GM23338 (cell line): Measurements from ENCODE around the gene SERPINB12. TPM values are rescaled to one million over a fixed set of nuclear protein-coding genes. Genes with fewer than 3 reads are reported as not detected.

Experiments used
- ATAC-seq: fragments of 200-7000 bp; cut with Tn5 transposase; 3 replicates; pipeline ENCODE4 v1.9.1; 2020
- DNase-seq: peaks from one replicate; pipeline ENCODE4 v3.0.0-alpha.2; 2015; ENCODE audit warnings: low spot score
- H2AFZ ChIP-seq: fragments of 200-600 bp; sonication (generic); 2 replicates; pipeline ENCODE4 v1.8.0; 2016; ENCODE audit warnings: antibody characterized with exemption, mild to moderate bottlenecking, moderate library complexity
- H3F3A ChIP-seq: fragments of 200-600 bp; sonication (generic); replicated peaks from 2 replicates; pipeline ENCODE4 v1.8.0; 2017; ENCODE audit warnings: antibody characterized with exemption, mixed run types, low read depth
- H3K27ac ChIP-seq: fragments of 200-600 bp; sonication (generic); 2 replicates; pipeline ENCODE4 v1.6.1; 2016; ENCODE audit warnings: low read depth
- H3K27me3 ChIP-seq: fragments of 200-600 bp; sonication (generic); 2 replicates; pipeline ENCODE4 v1.8.0; 2016; ENCODE audit warnings: mild to moderate bottlenecking, mixed run types, moderate library complexity; ENCODE audit not compliant: insufficient read depth
- H3K36me3 ChIP-seq: fragments of 200-600 bp; sonication (generic); 2 replicates; pipeline ENCODE4 v1.8.0; 2016; ENCODE audit warnings: mild to moderate bottlenecking; ENCODE audit not compliant: insufficient read depth
- H3K4me1 ChIP-seq: fragments of 200-600 bp; sonication (generic); 2 replicates; pipeline ENCODE4 v1.8.0; 2016; ENCODE audit warnings: mild to moderate bottlenecking, moderate library complexity; ENCODE audit not compliant: insufficient read depth
- H3K4me2 ChIP-seq: fragments of 200-600 bp; sonication (generic); 2 replicates; pipeline ENCODE4 v1.7.1; 2017; ENCODE audit warnings: mixed run types
- H3K4me3 ChIP-seq: fragments of 200-600 bp; sonication (generic); 2 replicates; pipeline ENCODE4 v1.6.1; 2016; ENCODE audit warnings: mixed run types
- H3K79me2 ChIP-seq: fragments of 200-600 bp; sonication (generic); replicated peaks from 2 replicates; pipeline ENCODE4 v1.8.0; 2017; ENCODE audit warnings: mild to moderate bottlenecking; ENCODE audit not compliant: insufficient read depth
- H3K9me2 ChIP-seq: fragments of 200-600 bp; sonication (generic); 2 replicates; pipeline ENCODE4 v1.8.0; 2017; ENCODE audit not compliant: insufficient read depth
- H4K20me1 ChIP-seq: fragments of 200-600 bp; sonication (generic); replicated peaks from 2 replicates; pipeline ENCODE4 v1.8.0; 2017; ENCODE audit warnings: mild to moderate bottlenecking; ENCODE audit not compliant: insufficient read depth
- H3K27ac Mint-ChIP-seq: 2 replicates; pipeline ENCODE4 v1.8.0; 2020; ENCODE audit warnings: inconsistent platforms, mild to moderate bottlenecking, moderate library complexity, mixed read lengths
- H3K27me3 Mint-ChIP-seq: 3 replicates; pipeline ENCODE4 v1.8.0; 2022; ENCODE audit warnings: low read depth, mild to moderate bottlenecking, moderate library complexity, mixed read lengths, inconsistent platforms; ENCODE audit not compliant: insufficient read depth, poor library complexity
- H3K36me3 Mint-ChIP-seq: 3 replicates; pipeline ENCODE4 v1.8.0; 2021; ENCODE audit warnings: low read depth, mild to moderate bottlenecking, inconsistent platforms, moderate library complexity, mixed read lengths
- H3K4me1 Mint-ChIP-seq: 3 replicates; pipeline ENCODE4 v1.8.0; 2020; ENCODE audit warnings: mild to moderate bottlenecking, inconsistent platforms, mixed read lengths
- H3K4me3 Mint-ChIP-seq: 3 replicates; pipeline ENCODE4 v1.8.0; 2021; ENCODE audit warnings: moderate library complexity, mild to moderate bottlenecking, inconsistent platforms, mixed read lengths
- H3K9me3 Mint-ChIP-seq: 3 replicates; pipeline ENCODE4 v1.8.0; 2020; ENCODE audit warnings: moderate library complexity, mild to moderate bottlenecking, inconsistent platforms, mixed read lengths
- CTCF ChIP-seq, 2 experiments: fragments of 200-600 bp in 1 of 2; sonication (generic) in 1 of 2; conservative IDR thresholded peaks; 2 replicates each; pipeline versions ENCODE4 v1.5.1 to v1.6.1; 2016 to 2017; ENCODE audit warnings: antibody characterized with exemption in 2 of 2, low read depth in 2 of 2, mild to moderate bottlenecking in 2 of 2, moderate library complexity in 1 of 2
- ETS1 ChIP-seq: IDR thresholded peaks from 2 replicates; pipeline ENCODE4 v1.6.1; 2016; ENCODE audit warnings: antibody characterized with exemption
- EZH2 ChIP-seq: fragments of 200-600 bp; sonication (generic); IDR thresholded peaks from one replicate; pipeline ENCODE4 v1.8.0; 2017; ENCODE audit warnings: antibody characterized with exemption, mild to moderate bottlenecking, low read depth; ENCODE audit not compliant: unreplicated experiment
- EZH2phosphoT487 ChIP-seq: fragments of 200-600 bp; sonication (generic); IDR thresholded peaks from one replicate; pipeline ENCODE4 v1.8.1; 2018; ENCODE audit warnings: antibody characterized with exemption; ENCODE audit not compliant: unreplicated experiment
- JUNB ChIP-seq: IDR thresholded peaks from one replicate; pipeline ENCODE4 v1.6.1; 2016; ENCODE audit warnings: antibody characterized with exemption; ENCODE audit not compliant: unreplicated experiment
- NANOG ChIP-seq: IDR thresholded peaks from 2 replicates; pipeline ENCODE4 v1.6.1; 2016; ENCODE audit warnings: antibody characterized with exemption, borderline replicate concordance
- POLR2AphosphoS5 ChIP-seq: IDR thresholded peaks from 2 replicates; pipeline ENCODE4 v1.6.1; 2016; ENCODE audit warnings: antibody characterized with exemption, low read depth
- REST ChIP-seq: IDR thresholded peaks from one replicate; pipeline ENCODE4 v1.6.1; 2018; ENCODE audit warnings: antibody characterized with exemption; ENCODE audit not compliant: unreplicated experiment
- STAT1 ChIP-seq: IDR thresholded peaks from one replicate; pipeline ENCODE4 v1.6.1; 2016; ENCODE audit warnings: antibody characterized with exemption; ENCODE audit not compliant: unreplicated experiment
- ZNF114 ChIP-seq: fragments of 250-450 bp; sonication (Bioruptor Pico); IDR thresholded peaks from 2 replicates; pipeline ENCODE4 v1.5.0; 2020; ENCODE audit warnings: mild to moderate bottlenecking, moderate library complexity
- ZNF331 ChIP-seq: fragments of 250-450 bp; sonication (Bioruptor Pico); IDR thresholded peaks from 2 replicates; pipeline ENCODE4 v1.5.0; 2020; ENCODE audit warnings: low read depth, mild to moderate bottlenecking, moderate library complexity
- ZNF462 ChIP-seq: fragments of 250-450 bp; sonication (Bioruptor Pico); IDR thresholded peaks from 2 replicates; pipeline ENCODE4 v1.5.0; 2020; ENCODE audit warnings: mild to moderate bottlenecking, moderate library complexity
- polyA plus RNA-seq: library from polyadenylated mRNA; unstranded; fragments of >200 nt; fragmentation: Nextera tagmentation; extraction: Ambion mirVana; gene quantifications from 2 replicates; pipeline ENCODE4 v1.2.1, GENCODE V29; 2016
- total RNA-seq: library from RNA; depleted of rRNA; stranded (reverse); fragments of >200 nt; shearing (Covaris generic); gene quantifications from 2 replicates; pipeline ENCODE4 v1.2.3, GENCODE V29; 2014

SERPINB12 gene
- total and polyA plus RNA-seq, 2 experiments from 2014 or later: not detected

GRCh38 chr18:63564561-63564960 is 22.4 kb downstream of the SERPINB12 start:
- H3K27ac ChIP-seq: no peak overlapping the region

More at GRCh38 chr18:63564561-63564960, 22.4 kb downstream of the SERPINB12 start:
- Histone ChIP-seq H4K20me1 (no peaks in the 10 kb centered on the region), H3K36me3 (no peaks in the 10 kb centered on the region), H3K27me3 (no peaks in the 10 kb centered on the region), H2AFZ (no peak overlapping the region), H3K79me2 (no peaks in the 10 kb centered on the region), H3F3A (no peaks in the 10 kb centered on the region), H3K4me3 (no peak overlapping the region), H3K4me2 (no peak overlapping the region), H3K9me2 (no peaks in the 10 kb centered on the region), H3K4me1 (no peaks in the 10 kb centered on the region)
- DNase-seq (no peak), ATAC-seq (no peak)
- peaks cover 2% of the 10 kb centered on the region for H3K27me3 Mint-ChIP-seq
- H3K4me3 Mint-ChIP-seq: no peak overlapping the region
- TF ChIP-seq STAT1 (no peak), ZNF462 (CRISPR knock-in tag) (no peak), CTCF (conservative IDR thresholded peaks at IDR 0.05; ENCODE audit: low read depth in 2 of 2) (no peak), JUNB (no peak), EZH2 (no peak), EZH2phosphoT487 (no peak), ETS1 (no peak), REST (no peak), ZNF114 (CRISPR knock-in tag) (no peak), ZNF331 (CRISPR knock-in tag) (no peak), NANOG (no peak), POLR2AphosphoS5 (no peak)
- H3K36me3 Mint-ChIP-seq: no peaks in the 10 kb centered on the region
- no peaks in the 10 kb centered on the region for H3K9me3 Mint-ChIP-seq
- no peak overlapping the region for H3K27ac Mint-ChIP-seq
- H3K4me1 Mint-ChIP-seq: 0 out of 3 replicates have a peak, but pooled peaks cover 2% of the 10 kb centered on the region
